SU-DHL-6 (cell line): ENCODE data around the gene PCDHA5.
"Not testable (repeated sequence)": the region's sequence is repeated elsewhere in the genome, so short reads cannot be mapped to it uniquely, and the experiment has no call there.

Experiments used
- H2AFZ ChIP-seq: fragments of 200-600 bp; sonication (generic); 2 replicates; pipeline ENCODE4 v1.6.1; 2014; ENCODE audit warnings: low read depth, mild to moderate bottlenecking, moderate library complexity, mixed read lengths, antibody characterized with exemption, low read length; ENCODE audit not compliant: severe bottlenecking
- H3F3A ChIP-seq: fragments of 200-600 bp; shearing (Covaris generic); 2 replicates; pipeline ENCODE4 v1.6.0; 2016; ENCODE audit warnings: antibody characterized with exemption, mild to moderate bottlenecking; ENCODE audit not compliant: insufficient read depth
- H3K27ac ChIP-seq: fragments of 200-600 bp; sonication (generic); 2 replicates; pipeline ENCODE4 v1.5.1; 2016; ENCODE audit warnings: low read depth, mild to moderate bottlenecking, low read length, moderate library complexity, mixed read lengths
- H3K27me3 ChIP-seq: fragments of 200-600 bp; sonication (generic), shearing (Covaris generic); 2 replicates; pipeline ENCODE4 v1.6.0; 2014; ENCODE audit warnings: mild to moderate bottlenecking, low read length
- H3K36me3 ChIP-seq: fragments of 200-600 bp; sonication (generic); 2 replicates; pipeline ENCODE4 v1.6.1; 2014; ENCODE audit warnings: mild to moderate bottlenecking, low read length, mixed read lengths
- H3K4me2 ChIP-seq: fragments of 300-600, 200-600 bp; shearing (Covaris generic), sonication (generic); 2 replicates; pipeline ENCODE4 v1.6.0; 2014; ENCODE audit warnings: low read length, low read depth, mild to moderate bottlenecking; ENCODE audit not compliant: poor library complexity, severe bottlenecking
- H3K4me3 ChIP-seq: fragments of 200-600 bp; sonication (generic); 2 replicates; pipeline ENCODE4 v1.5.1; 2014; ENCODE audit warnings: antibody characterized with exemption, low read length, mild to moderate bottlenecking, mixed read lengths; ENCODE audit not compliant: insufficient read depth, poor library complexity, severe bottlenecking
- H3K79me2 ChIP-seq: fragments of 200-600 bp; sonication (generic); 2 replicates; pipeline ENCODE4 v1.6.1; 2014; ENCODE audit warnings: mild to moderate bottlenecking, low read length, moderate library complexity; ENCODE audit not compliant: insufficient read depth
- H3K9ac ChIP-seq: fragments of 200-600 bp; sonication (generic); 2 replicates; pipeline ENCODE4 v1.7.0; 2014; ENCODE audit warnings: mild to moderate bottlenecking, low read length
- H3K9me2 ChIP-seq: fragments of 200-600 bp; sonication (generic); replicated peaks from 2 replicates; pipeline ENCODE4 v1.6.1; 2014; ENCODE audit warnings: low read length; ENCODE audit not compliant: insufficient read depth
- H3K9me3 ChIP-seq: fragments of 200-600 bp; sonication (generic); 2 replicates; pipeline ENCODE4 v1.6.1; 2014; ENCODE audit warnings: low read length, mixed read lengths; ENCODE audit not compliant: insufficient read depth
- H4K20me1 ChIP-seq: fragments of 200-600 bp; sonication (generic); 2 replicates; pipeline ENCODE4 v1.6.1; 2014; ENCODE audit warnings: low read depth, mild to moderate bottlenecking, antibody characterized with exemption, low read length, moderate library complexity, mixed read lengths
- EZH2phosphoT487 ChIP-seq: fragments of 200-600 bp; sonication (generic), shearing (Covaris generic); conservative IDR thresholded peaks from 2 replicates; pipeline ENCODE4 v1.6.1; 2018; ENCODE audit warnings: mild to moderate bottlenecking, antibody characterized with exemption, low read length, moderate library complexity, mixed read lengths
- TF ChIP-seq, protein P1 (sequence below): fragments of 200-600 bp; sonication (generic); IDR thresholded peaks from one replicate; pipeline ENCODE4 v1.5.1; 2017; ENCODE audit warnings: antibody characterized with exemption, mild to moderate bottlenecking, low read length, moderate library complexity; ENCODE audit not compliant: insufficient read depth, poor library complexity, severe bottlenecking

PCDHA5 gene

GRCh38 chr5:140796718-140797095 is 24.7 kb upstream of the PCDHA5 start:
- no peaks in the 10 kb centered on the region for H3K79me2 ChIP-seq
- H2AFZ ChIP-seq = no peak overlapping the region
- H3K9me2 ChIP-seq = no peaks in the 10 kb centered on the region
- H3K27me3 ChIP-seq = no peaks in the 10 kb centered on the region
- no peak overlapping the region for H3K4me2 ChIP-seq
- H3K9me3 ChIP-seq = no peaks in the 10 kb centered on the region
- H3K9ac ChIP-seq = no peak overlapping the region
- no peak overlapping the region for H3K27ac ChIP-seq
- H3K36me3 ChIP-seq = no peaks in the 10 kb centered on the region
- H4K20me1 ChIP-seq = no peaks in the 10 kb centered on the region
- no peaks in the 10 kb centered on the region for H3F3A ChIP-seq
- TF ChIP-seq, protein P1, sequence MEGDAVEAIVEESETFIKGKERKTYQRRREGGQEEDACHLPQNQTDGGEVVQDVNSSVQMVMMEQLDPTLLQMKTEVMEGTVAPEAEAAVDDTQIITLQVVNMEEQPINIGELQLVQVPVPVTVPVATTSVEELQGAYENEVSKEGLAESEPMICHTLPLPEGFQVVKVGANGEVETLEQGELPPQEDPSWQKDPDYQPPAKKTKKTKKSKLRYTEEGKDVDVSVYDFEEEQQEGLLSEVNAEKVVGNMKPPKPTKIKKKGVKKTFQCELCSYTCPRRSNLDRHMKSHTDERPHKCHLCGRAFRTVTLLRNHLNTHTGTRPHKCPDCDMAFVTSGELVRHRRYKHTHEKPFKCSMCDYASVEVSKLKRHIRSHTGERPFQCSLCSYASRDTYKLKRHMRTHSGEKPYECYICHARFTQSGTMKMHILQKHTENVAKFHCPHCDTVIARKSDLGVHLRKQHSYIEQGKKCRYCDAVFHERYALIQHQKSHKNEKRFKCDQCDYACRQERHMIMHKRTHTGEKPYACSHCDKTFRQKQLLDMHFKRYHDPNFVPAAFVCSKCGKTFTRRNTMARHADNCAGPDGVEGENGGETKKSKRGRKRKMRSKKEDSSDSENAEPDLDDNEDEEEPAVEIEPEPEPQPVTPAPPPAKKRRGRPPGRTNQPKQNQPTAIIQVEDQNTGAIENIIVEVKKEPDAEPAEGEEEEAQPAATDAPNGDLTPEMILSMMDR = no peak
- no peak for TF ChIP-seq EZH2phosphoT487
- no peak overlapping the region for H3K4me3 ChIP-seq

DNA sequence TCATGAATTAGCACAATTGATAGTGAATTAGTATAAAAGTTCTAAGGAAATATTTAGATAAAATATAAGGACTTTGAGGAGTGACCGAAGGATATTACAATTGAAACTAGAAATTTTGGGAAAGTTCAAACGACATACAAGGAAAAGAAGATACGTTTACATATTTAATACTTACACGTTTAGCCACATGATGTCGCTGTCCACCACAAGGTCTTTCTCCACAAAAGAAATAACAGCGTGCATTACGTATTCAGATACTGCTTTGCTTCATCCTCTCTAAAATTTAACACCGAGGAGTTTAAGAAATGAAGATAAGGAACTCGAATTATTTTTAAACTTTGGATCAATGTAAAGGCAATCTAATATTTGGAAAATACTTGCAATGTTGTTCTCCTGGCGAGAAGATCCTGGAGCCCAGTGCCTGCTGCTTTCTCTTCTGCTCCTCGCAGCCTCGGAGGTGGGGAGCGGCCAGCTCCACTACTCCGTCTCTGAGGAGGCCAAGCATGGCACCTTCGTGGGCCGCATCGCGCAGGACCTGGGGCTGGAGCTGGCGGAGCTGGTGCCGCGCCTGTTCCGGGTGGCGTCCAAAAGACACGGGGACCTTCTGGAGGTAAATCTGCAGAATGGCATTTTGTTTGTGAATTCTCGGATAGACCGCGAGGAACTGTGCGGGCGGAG is 20.5 kb upstream of the PCDHA5 start, which contains the start of gene PCDHA3:
TSS of gene PCDHA3 (plus strand) at position 242 of the 678 bp plus-strand sequence.
- no peak within 1 kb of the TSS for H2AFZ ChIP-seq

DNA sequence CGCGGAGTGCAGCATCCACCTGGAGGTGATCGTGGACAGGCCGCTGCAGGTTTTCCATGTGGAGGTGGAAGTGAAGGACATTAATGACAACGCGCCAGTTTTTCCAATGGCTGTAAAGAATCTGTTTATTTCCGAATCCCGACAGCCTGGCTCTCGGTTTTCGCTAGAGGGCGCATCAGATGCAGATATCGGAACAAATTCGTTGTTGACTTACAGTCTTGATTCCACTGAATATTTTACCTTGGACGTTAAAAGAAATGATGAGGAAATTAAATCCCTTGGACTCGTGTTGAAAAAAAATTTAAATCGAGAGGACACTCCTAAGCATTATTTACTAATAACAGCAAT is 19.9 kb upstream of the PCDHA5 start:
- Histone ChIP-seq H3F3A (no peaks in the 10 kb centered on the region), H3K4me3 (no peak overlapping the region), H3K27ac (no peak overlapping the region), H2AFZ (no peak overlapping the region), H3K36me3 (no peaks in the 10 kb centered on the region), H3K27me3 (no peaks in the 10 kb centered on the region), H4K20me1 (no peaks in the 10 kb centered on the region), H3K4me2 (no peak overlapping the region), H3K9me3 (no peaks in the 10 kb centered on the region), H3K79me2 (no peaks in the 10 kb centered on the region), H3K9ac (no peak overlapping the region), H3K9me2 (no peaks in the 10 kb centered on the region)
- TF ChIP-seq EZH2phosphoT487 = no peak
- TF ChIP-seq, protein P1 = no peak

More for the DNA sequence above, 20.5 kb upstream of the PCDHA5 start, which contains the start of gene PCDHA3:
- Histone ChIP-seq H3K36me3 (no peaks in the 10 kb centered on the region), H3F3A (no peaks in the 10 kb centered on the region), H3K4me2 (no peak within 1 kb of the TSS), H3K9me3 (no peaks in the 10 kb centered on the region), H3K9me2 (no peaks in the 10 kb centered on the region), H3K9ac (no peak within 1 kb of the TSS), H3K27ac (no peak within 1 kb of the TSS), H4K20me1 (no peaks in the 10 kb centered on the region), H3K79me2 (no peaks in the 10 kb centered on the region), H3K27me3 (no peaks in the 10 kb centered on the region), H3K4me3 (no peak within 1 kb of the TSS)
- TF ChIP-seq, protein P1 = no peak
- TF ChIP-seq EZH2phosphoT487 = no peak

GRCh38 chr5:140802381-140802780 is 19.0 kb upstream of the PCDHA5 start:
- H2AFZ ChIP-seq, H3K4me2 ChIP-seq, H3K9me3 ChIP-seq, H4K20me1 ChIP-seq, H3K27ac ChIP-seq, H3F3A ChIP-seq, H3K9me2 ChIP-seq, H3K36me3 ChIP-seq, H3K27me3 ChIP-seq, H3K9ac ChIP-seq, H3K4me3 ChIP-seq, H3K79me2 ChIP-seq: not testable (repeated sequence)
